Hematopoietic multipotent progenitor cell treated with erythropoietin and hydrocortisone succinate and interleukin-3 and kit ligand, for 4 days (in vitro differentiated cells): ENCODE measurements around the gene HOXA7.

Experiments used
- DNase-seq: peaks from one replicate; pipeline ENCODE4 v3.0.0-alpha.2; 2015

The HOXA7 gene

DNA sequence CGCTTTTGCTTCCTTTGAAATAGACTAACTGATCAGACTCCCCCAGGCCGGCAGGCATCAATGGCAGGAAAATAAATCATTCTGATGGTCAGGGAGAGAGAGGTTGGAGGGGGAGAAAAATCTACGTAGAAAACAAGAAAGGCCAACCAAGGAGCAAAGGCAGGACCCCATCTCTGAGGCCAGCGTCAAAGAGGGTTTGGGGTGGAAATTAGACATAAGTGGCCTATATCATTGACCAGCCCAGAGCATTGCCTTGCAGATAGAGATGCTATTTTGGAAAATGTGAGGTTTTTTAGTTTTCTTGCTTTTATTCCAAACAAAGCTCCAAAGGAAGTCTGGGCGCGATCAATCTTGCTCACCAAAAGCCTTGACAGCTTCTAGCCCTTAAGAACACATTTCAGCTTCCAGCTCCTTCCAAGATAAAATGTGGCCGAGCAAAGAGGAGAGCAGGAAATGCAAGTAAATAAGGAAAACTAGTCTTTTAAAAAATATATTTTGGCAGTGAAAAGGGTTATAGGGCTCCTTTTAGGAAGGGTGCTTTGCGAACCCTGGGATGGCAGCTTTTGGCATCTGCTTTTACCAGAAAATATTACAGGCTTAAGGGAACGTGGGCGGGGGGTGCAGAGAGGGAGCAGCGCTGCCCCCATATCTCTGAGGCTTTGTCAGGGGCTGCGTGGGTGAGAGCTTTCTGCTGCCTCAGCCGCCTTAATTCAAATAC lies 52.0 kb downstream of the HOXA7 start:
- DNase-seq = no peak
